A549 (cell line): ENCODE data around the gene PREX1. TPM values are rescaled to one million over a fixed set of nuclear protein-coding genes. Genes with fewer than 3 reads are reported as not detected.

Source experiments
- ATAC-seq, 2 experiments: fragments of 200-7000 bp in 1 of 2; fragments of >200 bp in 1 of 2; cut with Nextera tagmentation in 1 of 2; cut with Tn5 transposase in 1 of 2; 3 replicates each; pipeline versions ENCODE4 v1.8.0 to v1.9.1; 2018 to 2020; ENCODE audit warnings: mild to moderate bottlenecking in 1 of 2, moderate library complexity in 1 of 2
- CTCF ChIA-PET: fragments of 300-600 bp; sonication (Branson Sonifier 250); formaldehyde crosslinking; extraction: SDS; loops from one replicate; lab custom pipeline; 2021; ENCODE audit warnings: antibody characterized with exemption, inconsistent platforms; lab: Yijun Ruan, JAX
- POLR2A ChIA-PET: fragments of 350-600 bp; formaldehyde crosslinking; extraction: SDS; loops from one replicate; lab custom pipeline; 2021; ENCODE audit warnings: antibody characterized with exemption, inconsistent platforms; lab: Yijun Ruan, JAX
- DNase-seq, 2 experiments: peaks; one replicate each; pipeline versions ENCODE4 v3.0.0 to v3.0.0-alpha.2; 2011 to 2016; ENCODE audit warnings: low read depth in 1 of 2, low spot score in 1 of 2
- FAIRE-seq: peaks from 2 replicates; lab custom pipeline; 2011; peaks lifted over from hg19 to GRCh38; lab: Jason Lieb, UNC
- H3K27ac ChIP-seq, 2 experiments: fragments of >200 bp; sonication (Bioruptor Twin); formaldehyde crosslinking; 3 replicates each; pipeline ENCODE4 v1.5.1; 2016 to 2017
- H3K4me1 ChIP-seq: fragments of >200 bp; sonication (Bioruptor Twin); formaldehyde crosslinking; 3 replicates; pipeline ENCODE4 v1.6.1; 2016
- H3K4me2 ChIP-seq: fragments of >200 bp; sonication (Bioruptor Twin); formaldehyde crosslinking; 3 replicates; pipeline ENCODE4 v1.6.1; 2016
- H3K4me3 ChIP-seq: fragments of >200 bp; sonication (Bioruptor Twin); formaldehyde crosslinking; 3 replicates; pipeline ENCODE4 v1.5.1; 2016
- H3K9me3 ChIP-seq: fragments of >200 bp; sonication (Bioruptor Twin); formaldehyde crosslinking; 3 replicates; pipeline ENCODE4 v1.6.1; 2016
- CBX2 ChIP-seq: fragments of 200-600 bp; sonication (generic); IDR thresholded peaks from 2 replicates; pipeline ENCODE4 v1.6.1; 2016; ENCODE audit warnings: low read depth, mild to moderate bottlenecking, borderline replicate concordance
- CBX8 ChIP-seq: fragments of 200-600 bp; sonication (generic); IDR thresholded peaks from 2 replicates; pipeline ENCODE4 v1.6.1; 2016
- CEBPB ChIP-seq, 2 experiments: fragments of >200 bp in 1 of 2; sonication (Bioruptor Twin) in 1 of 2; formaldehyde crosslinking in 1 of 2; IDR thresholded peaks; 2 replicates each; pipeline ENCODE4 v1.6.1; 2012 to 2016
- CHD2 ChIP-seq: fragments of 150-350 bp; IDR thresholded peaks from 2 replicates; pipeline ENCODE4 v1.6.1; 2014; ENCODE audit warnings: low read length; ENCODE audit not compliant: partially characterized antibody
- EHMT2 ChIP-seq: fragments of 200-600 bp; sonication (generic); IDR thresholded peaks from 2 replicates; pipeline ENCODE4 v1.6.1; 2016; ENCODE audit warnings: antibody characterized with exemption, low read depth, mild to moderate bottlenecking, moderate library complexity
- EP300 ChIP-seq, 2 experiments: fragments of >200 bp; sonication (Bioruptor Twin); formaldehyde crosslinking; IDR thresholded peaks; 2 replicates in 1 of 2; 3 replicates in 1 of 2; pipeline ENCODE4 v1.6.1; 2016 to 2017
- ESRRA ChIP-seq: fragments of 150-350 bp; IDR thresholded peaks from 2 replicates; pipeline ENCODE4 v1.6.1; 2014; ENCODE audit warnings: mild to moderate bottlenecking, low read length, borderline replicate concordance
- GATA3 ChIP-seq: IDR thresholded peaks from 2 replicates; pipeline ENCODE4 v1.6.1; 2012; ENCODE audit warnings: borderline replicate concordance
- HDAC2 ChIP-seq: fragments of 200-600 bp; sonication (generic); IDR thresholded peaks from 2 replicates; pipeline ENCODE4 v1.6.1; 2016
- HEYL ChIP-seq: fragments of 250-450 bp; sonication (Bioruptor Pico); IDR thresholded peaks from 2 replicates; pipeline ENCODE4 v1.8.0; 2021; ENCODE audit warnings: mild to moderate bottlenecking, moderate library complexity
- HOXA7 ChIP-seq: fragments of 250-450 bp; sonication (Bioruptor Pico); IDR thresholded peaks from 2 replicates; pipeline ENCODE4 v1.5.0; 2020; ENCODE audit warnings: mild to moderate bottlenecking, moderate library complexity
- KDM1A ChIP-seq: fragments of 200-600 bp; sonication (generic); IDR thresholded peaks from 2 replicates; pipeline ENCODE4 v1.6.1; 2016; ENCODE audit warnings: low read depth, mild to moderate bottlenecking
- NFE2L2 ChIP-seq: fragments of 150-350 bp; conservative IDR thresholded peaks from 2 replicates; pipeline ENCODE4 v1.6.1; 2014; ENCODE audit warnings: low read length
- POLR2A ChIP-seq: IDR thresholded peaks from 2 replicates; pipeline ENCODE4 v1.6.1; 2012; ENCODE audit warnings: mild to moderate bottlenecking, low read length
- POLR2AphosphoS2 ChIP-seq: conservative IDR thresholded peaks from 2 replicates; pipeline ENCODE4 v1.6.1; 2012; ENCODE audit warnings: low read length, improper control_type of control experiment, inconsistent platforms
- RCOR1 ChIP-seq: fragments of 150-350 bp; IDR thresholded peaks from 2 replicates; pipeline ENCODE4 v1.6.1; 2014; ENCODE audit warnings: antibody characterized with exemption, low read length, low read depth
- SREBF2 ChIP-seq: fragments of 450-650 bp; IDR thresholded peaks from 2 replicates; pipeline ENCODE4 v1.6.1; 2014; ENCODE audit warnings: mild to moderate bottlenecking, moderate library complexity
- TP53 ChIP-seq: fragments of 250-450 bp; sonication (Bioruptor Pico); IDR thresholded peaks from 2 replicates; pipeline ENCODE4 v1.5.0; 2021; ENCODE audit warnings: mild to moderate bottlenecking, moderate library complexity
- ZC3H11A ChIP-seq: fragments of 450-650 bp; IDR thresholded peaks from 2 replicates; pipeline ENCODE4 v1.6.1; 2014; ENCODE audit warnings: antibody characterized with exemption, mild to moderate bottlenecking
- ZFP36 ChIP-seq: fragments of 450-650 bp; IDR thresholded peaks from 2 replicates; pipeline ENCODE4 v1.6.1; 2014; ENCODE audit warnings: borderline replicate concordance; ENCODE audit not compliant: partially characterized antibody
- ZNF302 ChIP-seq: fragments of 250-450 bp; sonication (Bioruptor Pico); IDR thresholded peaks from 2 replicates; pipeline ENCODE4 v1.9.0; 2021; ENCODE audit warnings: inconsistent platforms, mild to moderate bottlenecking, moderate library complexity
- WGBS: methylation state at CpG from one replicate; pipeline ENCODE4 v1.1.6; 2017; ENCODE audit errors: missing lambda C conversion rate; 5-methylcytosine and 5-hydroxymethylcytosine counted together
- polyA plus RNA-seq, 4 experiments: library from polyadenylated mRNA; depleted of rRNA in 3 of 4; stranded (reverse); fragments of >200 nt; fragmentation: RNase III in 1 of 4; extraction: RNeasy Plus Mini Kit Qiagen cat#74134 plus additional on column Dnase treatment in 1 of 4; gene quantifications; 2 replicates in 3 of 4; 3 replicates in 1 of 4; pipeline ENCODE4 v1.2.3, GENCODE V29; 2011 to 2017
- TF ChIP-seq, protein P1 (sequence below): fragments of >200 bp; sonication (Bioruptor Twin); formaldehyde crosslinking; IDR thresholded peaks from 2 replicates; pipeline ENCODE4 v1.6.1; 2016
- TF ChIP-seq, protein P2 (sequence below): fragments of 450-650 bp; IDR thresholded peaks from 2 replicates; pipeline ENCODE4 v1.6.1; 2014; ENCODE audit warnings: antibody characterized with exemption
- TF ChIP-seq, protein P3 (sequence below): IDR thresholded peaks from 2 replicates; pipeline ENCODE4 v1.6.1; 2012
- TF ChIP-seq, protein P4 (sequence below): fragments of >200 bp; sonication (Bioruptor Twin); formaldehyde crosslinking; IDR thresholded peaks from 3 replicates; pipeline ENCODE4 v1.6.1; 2016

PREX1 gene
- polyA plus RNA-seq, 2 of the 4 experiments (the other 2 are of a cell fraction), result 3.6 to 4.2 TPM

DNA sequence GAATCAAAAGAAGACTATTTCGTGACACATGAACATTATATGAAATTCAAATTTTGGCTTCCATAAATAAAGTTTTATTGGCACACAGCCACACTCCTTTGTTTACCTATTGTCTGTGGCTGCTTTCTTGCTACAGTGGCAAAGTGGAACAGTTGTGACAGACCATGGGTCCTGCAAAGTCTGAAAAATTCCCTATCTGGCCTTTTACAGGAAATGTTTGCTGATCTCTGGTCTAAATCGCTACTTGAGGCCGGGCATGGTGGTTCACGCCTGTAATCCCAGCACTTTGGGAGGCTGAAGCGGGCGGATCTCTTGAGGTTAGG, 23.1 kb upstream of the PREX1 start:
- WGBS, result 85% methylated on average over 6 of the region's 6 CpGs
- DNase-seq, result no peak
- no peak overlapping the region for H3K4me2 ChIP-seq
- TF ChIP-seq, protein P1, sequence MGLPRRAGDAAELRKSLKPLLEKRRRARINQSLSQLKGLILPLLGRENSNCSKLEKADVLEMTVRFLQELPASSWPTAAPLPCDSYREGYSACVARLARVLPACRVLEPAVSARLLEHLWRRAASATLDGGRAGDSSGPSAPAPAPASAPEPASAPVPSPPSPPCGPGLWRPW, result no peak
- TF ChIP-seq TP53 (CRISPR knock-in tag), result no peak
- no peak for TF ChIP-seq ZNF302
- no peak for TF ChIP-seq GATA3
- TF ChIP-seq, all 56 proteins: peak for 0
- Histone ChIP-seq H3K27ac (no peak overlapping the region), H3K9me3 (no peaks in the 10 kb centered on the region), H3K4me3 (no peak overlapping the region), H3K4me1 (peaks cover 34% of the 10 kb centered on the region)
- CTCF ChIA-PET, result interaction anchor here (2.1 kb wide), 1 partner anchor 194 kb away, joined by 9 read pairs; no protein-coding TSS in a partner anchor
- FAIRE-seq (no peak), ATAC-seq (no peak)
- POLR2A ChIA-PET, result no interaction called here

DNA sequence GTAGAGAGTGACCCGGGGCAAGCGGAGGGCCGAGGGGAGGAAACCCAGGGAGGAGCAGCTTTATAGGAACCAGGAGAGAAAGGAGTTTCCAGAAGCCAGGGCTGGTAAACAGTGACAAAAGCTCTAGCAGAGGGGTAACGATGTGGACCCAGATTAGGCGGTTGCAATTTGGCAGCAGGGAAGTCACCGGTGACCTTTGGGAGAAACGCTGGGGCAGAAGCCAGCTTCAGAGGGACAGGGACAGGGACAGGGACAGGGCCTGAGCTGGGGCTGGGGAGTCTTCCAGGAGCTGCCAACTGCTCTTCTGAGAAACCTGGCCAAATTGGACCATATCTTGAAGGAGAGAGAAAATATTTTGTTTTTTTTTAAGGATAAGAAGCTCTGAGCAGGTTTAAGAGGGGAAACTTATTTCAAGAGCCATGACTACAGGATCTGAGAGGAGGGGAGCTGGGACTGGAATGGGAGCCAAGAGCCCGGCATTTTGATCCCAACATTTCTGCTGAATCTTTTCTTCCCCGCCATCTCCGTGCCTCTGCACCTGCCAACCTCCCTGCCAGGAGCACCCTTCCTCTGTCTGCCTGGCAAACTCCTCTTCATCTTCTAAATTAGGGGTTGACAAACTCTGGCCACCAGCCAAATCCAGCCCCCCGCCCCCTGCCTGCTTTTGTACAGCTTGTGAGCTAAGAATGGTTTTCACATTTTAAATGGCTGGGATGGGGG, 22.6 kb upstream of the PREX1 start:
- FAIRE-seq (no peak), DNase-seq (no peak)
- 79% methylated on average over 11 of the region's 11 CpGs for WGBS
- Histone ChIP-seq H3K4me2 (no peak overlapping the region), H3K4me3 (no peak overlapping the region)
- TF ChIP-seq POLR2A (no peak), CBX8 (no peak), ESRRA (no peak), CEBPB (IDR thresholded peaks at IDR 0.05) (no peak), ZC3H11A (no peak), HDAC2 (no peak), CHD2 (no peak), EP300 (IDR thresholded peaks at IDR 0.05) (no peak), EHMT2 (no peak), HOXA7 (CRISPR knock-in tag) (no peak), RCOR1 (no peak), CBX2 (no peak), NFE2L2 (no peak), HEYL (CRISPR knock-in tag) (no peak), SREBF2 (no peak)
- TF ChIP-seq, protein P2, sequence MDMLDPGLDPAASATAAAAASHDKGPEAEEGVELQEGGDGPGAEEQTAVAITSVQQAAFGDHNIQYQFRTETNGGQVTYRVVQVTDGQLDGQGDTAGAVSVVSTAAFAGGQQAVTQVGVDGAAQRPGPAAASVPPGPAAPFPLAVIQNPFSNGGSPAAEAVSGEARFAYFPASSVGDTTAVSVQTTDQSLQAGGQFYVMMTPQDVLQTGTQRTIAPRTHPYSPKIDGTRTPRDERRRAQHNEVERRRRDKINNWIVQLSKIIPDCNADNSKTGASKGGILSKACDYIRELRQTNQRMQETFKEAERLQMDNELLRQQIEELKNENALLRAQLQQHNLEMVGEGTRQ, result no peak
- TF ChIP-seq, protein P1, result no peak
- TF ChIP-seq, protein P3, sequence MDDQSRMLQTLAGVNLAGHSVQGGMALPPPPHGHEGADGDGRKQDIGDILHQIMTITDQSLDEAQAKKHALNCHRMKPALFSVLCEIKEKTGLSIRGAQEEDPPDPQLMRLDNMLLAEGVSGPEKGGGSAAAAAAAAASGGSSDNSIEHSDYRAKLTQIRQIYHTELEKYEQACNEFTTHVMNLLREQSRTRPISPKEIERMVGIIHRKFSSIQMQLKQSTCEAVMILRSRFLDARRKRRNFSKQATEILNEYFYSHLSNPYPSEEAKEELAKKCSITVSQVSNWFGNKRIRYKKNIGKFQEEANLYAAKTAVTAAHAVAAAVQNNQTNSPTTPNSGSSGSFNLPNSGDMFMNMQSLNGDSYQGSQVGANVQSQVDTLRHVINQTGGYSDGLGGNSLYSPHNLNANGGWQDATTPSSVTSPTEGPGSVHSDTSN, result no peak
- TF ChIP-seq, protein P4, sequence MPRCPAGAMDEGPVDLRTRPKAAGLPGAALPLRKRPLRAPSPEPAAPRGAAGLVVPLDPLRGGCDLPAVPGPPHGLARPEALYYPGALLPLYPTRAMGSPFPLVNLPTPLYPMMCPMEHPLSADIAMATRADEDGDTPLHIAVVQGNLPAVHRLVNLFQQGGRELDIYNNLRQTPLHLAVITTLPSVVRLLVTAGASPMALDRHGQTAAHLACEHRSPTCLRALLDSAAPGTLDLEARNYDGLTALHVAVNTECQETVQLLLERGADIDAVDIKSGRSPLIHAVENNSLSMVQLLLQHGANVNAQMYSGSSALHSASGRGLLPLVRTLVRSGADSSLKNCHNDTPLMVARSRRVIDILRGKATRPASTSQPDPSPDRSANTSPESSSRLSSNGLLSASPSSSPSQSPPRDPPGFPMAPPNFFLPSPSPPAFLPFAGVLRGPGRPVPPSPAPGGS, result no peak
- TF ChIP-seq, all 56 proteins: peak for 0
- peaks cover 40% of the 10 kb centered on the region for H3K4me1 ChIP-seq
- ChIA-PET POLR2A (interaction anchor here (1.0 kb wide), 1 partner anchor 22 kb away, joined by 3 read pairs; no protein-coding TSS in a partner anchor), CTCF (interaction anchor here (1.5 to 2.1 kb wide), 2 partner anchors 55 to 193 kb away, joined by 9 to 12 read pairs; no protein-coding TSS in a partner anchor)
- no peak for ATAC-seq
- no peak overlapping the region for H3K27ac ChIP-seq
- no peaks in the 10 kb centered on the region for H3K9me3 ChIP-seq

DNA sequence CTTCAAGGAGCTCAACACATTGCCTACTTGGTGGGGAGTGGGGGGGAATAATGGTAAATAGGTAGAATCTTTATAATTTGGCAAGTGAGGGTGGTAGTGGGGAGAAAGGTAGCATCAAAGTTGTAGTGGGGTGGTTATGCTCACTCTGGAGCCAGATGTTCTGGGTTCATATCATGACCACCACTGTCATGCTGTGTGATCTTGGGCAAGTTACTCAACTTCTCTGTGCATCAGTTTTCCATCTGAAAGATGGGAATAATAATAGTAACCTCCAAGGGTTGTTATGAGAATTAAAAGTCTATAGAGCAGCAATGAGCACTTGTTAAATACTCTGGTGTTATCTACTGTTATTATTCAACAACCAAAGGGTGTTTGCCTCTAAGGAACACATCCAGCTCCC, 22.0 kb upstream of the PREX1 start:
- no peak for ATAC-seq
- ChIA-PET CTCF (interaction anchor here (1.5 to 2.1 kb wide), 2 partner anchors 55 to 193 kb away, joined by 9 to 12 read pairs; no protein-coding TSS in a partner anchor), POLR2A (interaction anchor here (1.0 kb wide), 1 partner anchor 21 kb away, joined by 3 read pairs; no protein-coding TSS in a partner anchor)
- H3K4me3 ChIP-seq, result no peak overlapping the region
- H3K27ac ChIP-seq, result no peak overlapping the region
- H3K4me2 ChIP-seq, result no peak overlapping the region
- no peak for FAIRE-seq
- H3K4me1 ChIP-seq, result peaks cover 46% of the 10 kb centered on the region
- no peak for DNase-seq
- H3K9me3 ChIP-seq, result no peaks in the 10 kb centered on the region
- peak; percentile 68; the same call in 1 of the 2 replicates for TF ChIP-seq KDM1A
- TF ChIP-seq ZFP36, result peak; percentile 46
- TF ChIP-seq POLR2AphosphoS2, result no peak
- TF ChIP-seq CBX8, result no peak
- TF ChIP-seq HDAC2, result 0 out of 2 replicates have a peak, but pooled peaks have one; percentile 35
